HG02610 (cell line): Measurements from ENCODE around the gene LAD1.

Source experiments
- ATAC-seq: cut with Tn5 transposase; IDR thresholded peaks from one replicate; pipeline ENCODE4 v1.9.1; 2021; ENCODE audit warnings: mild to moderate bottlenecking, moderate library complexity; ENCODE audit not compliant: unreplicated experiment

LAD1 gene

DNA sequence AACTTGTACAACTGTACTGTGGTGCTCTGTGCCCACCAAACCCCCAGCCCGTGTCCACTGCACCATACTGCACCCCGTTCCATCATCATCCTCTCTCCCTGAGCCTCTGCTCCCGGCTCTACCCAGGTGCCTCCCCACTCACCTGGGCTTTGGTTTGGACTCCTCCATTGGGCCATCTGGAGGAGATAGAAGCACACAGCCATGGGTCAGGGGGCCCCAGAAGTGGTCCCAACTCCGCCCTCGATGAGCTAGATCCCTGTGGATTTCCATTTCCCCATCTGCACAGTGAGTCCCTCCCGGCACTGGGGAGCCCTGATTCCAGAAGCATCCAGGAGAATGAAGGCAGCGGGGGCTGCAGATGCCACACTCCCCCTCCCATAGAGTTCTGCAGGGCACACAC is 32.4 kb downstream of the LAD1 start:
- ATAC-seq = no peak

DNA sequence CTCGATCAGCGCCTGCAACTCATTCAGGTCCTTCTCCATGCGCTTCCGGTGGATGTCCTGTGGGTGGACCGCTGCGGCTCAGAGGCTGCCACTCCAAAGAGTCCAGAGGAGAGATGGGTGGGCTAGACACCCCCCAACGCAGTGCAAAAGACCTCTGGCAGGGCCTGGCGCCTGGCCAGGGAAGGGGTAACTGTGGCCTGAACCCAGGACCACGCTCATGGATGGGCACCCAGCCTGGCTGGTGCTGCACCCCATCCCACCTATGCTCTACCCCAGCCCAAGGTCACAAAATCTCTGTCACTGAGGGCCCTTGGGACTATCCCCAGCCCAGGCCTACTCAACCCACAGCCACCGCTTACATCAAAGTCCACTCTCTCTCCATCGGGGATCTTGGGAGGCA is 33.9 kb downstream of the LAD1 start:
- no peak for ATAC-seq

GRCh38 chr1:201364808-201365105 is 34.4 kb downstream of the LAD1 start:
- no peak for ATAC-seq

- ATAC-seq = no peak
Measured at GRCh38 chr1:201363467-201363866, 35.7 kb downstream of the LAD1 start.

- ATAC-seq = no peak
Measured at GRCh38 chr1:201362906-201363305, 36.2 kb downstream of the LAD1 start.

- no peak for ATAC-seq
Measured at GRCh38 chr1:201361652-201362504, 37.2 kb downstream of the LAD1 start.

DNA sequence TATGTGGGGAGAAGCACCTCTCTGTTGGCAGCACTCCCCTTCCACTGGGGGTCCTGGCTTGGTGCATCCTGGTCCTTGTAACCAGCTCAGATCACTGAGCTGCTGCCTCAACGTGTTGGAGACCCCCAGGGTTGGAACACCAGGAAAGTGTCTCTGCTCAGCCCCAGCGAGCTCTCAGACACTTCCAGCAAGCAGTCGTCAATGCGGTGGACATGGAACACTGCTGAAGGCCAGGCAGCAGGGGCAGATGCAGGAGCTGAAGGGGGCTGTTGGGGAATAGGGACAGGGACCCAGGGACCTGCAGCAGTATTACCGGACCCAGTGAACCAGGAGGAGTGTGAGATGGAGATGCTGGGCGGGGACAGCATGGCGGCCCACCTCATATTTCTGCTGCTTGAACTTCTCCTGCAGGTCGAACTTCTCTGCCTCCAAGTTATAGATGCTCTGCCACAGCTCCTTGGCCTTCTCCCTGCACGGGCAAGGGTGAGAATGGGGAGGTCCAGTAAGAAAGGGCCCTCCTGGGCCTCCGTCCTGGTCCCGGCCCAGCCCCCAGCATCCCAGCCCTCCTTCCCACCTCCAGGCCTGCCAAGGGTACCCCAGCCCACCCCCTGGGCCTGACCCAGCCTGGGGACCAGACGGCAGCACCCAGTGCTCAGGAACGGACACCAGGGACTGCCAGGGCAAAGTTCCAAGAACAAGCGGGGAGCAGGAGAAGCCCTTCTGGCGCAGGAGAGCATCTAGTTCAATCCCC is 38.0 kb downstream of the LAD1 start:
- ATAC-seq = no peak

DNA sequence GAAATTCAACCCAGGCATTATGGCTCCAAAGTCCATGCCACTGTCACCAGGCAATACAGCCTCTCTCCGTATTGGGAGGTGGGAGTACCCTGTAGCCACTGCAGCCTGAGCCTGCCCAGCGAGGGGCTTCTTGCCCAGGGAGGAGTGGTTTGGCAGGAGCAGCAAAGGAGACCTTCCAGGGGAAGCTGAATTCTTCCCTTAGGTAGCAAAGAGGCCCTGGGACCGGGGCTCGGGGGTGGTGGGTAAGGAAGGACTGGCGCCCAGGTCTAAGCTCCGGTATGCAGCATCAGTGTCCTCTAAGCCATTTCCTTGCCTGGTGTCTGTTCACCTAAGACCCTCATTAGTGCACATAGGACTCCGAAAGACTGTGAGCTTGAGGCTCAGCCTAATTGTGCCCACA is 38.6 kb downstream of the LAD1 start:
- ATAC-seq = no peak

- ATAC-seq = no peak
Measured at GRCh38 chr1:201359873-201360210, 39.3 kb downstream of the LAD1 start.

DNA sequence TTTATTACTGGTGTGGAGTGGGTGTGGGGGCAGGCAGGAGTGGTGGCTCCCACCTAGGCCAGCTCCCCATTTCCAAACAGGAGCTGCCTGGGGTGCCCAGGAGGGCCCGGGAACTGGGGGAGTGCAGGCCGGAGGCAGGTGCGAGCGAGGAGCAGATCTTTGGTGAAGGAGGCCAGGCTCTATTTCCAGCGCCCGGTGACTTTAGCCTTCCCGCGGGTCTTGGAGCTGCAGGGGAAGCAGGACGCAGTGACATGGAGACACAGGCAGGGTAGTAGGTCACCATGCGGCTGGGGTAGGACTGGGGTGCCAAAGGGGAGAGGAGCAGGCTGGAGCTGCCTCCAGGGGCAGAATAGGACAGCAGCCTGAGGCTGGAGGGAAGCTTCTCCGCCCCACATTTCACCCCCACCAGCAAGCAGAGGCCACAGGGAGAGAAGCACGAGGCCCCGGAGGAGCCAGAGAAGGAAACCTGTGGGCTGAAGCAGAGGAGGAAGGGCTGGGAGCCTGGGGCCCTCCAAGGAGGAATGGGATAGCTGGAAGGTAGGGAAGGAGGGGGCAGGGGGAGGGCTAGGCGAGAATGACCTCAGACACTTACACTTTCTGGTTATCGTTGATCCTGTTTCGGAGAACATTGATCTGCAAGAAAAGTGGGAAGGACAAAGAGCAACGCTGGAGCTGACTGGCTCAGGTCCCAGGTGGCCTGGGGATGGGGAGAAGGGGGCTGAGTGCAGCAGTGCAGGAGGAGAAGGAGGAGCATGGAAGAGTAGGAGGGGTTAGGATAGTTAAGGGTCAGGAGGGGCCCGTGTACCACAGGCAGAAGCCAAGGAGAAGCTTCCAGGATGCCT is 39.9 kb downstream of the LAD1 start:
- ATAC-seq = no peak

GRCh38 chr1:201358596-201358995 is 40.5 kb downstream of the LAD1 start:
- no peak for ATAC-seq

- no peak for ATAC-seq
Measured at GRCh38 chr1:201357636-201358348, 41.3 kb downstream of the LAD1 start.

GRCh38 chr1:201357211-201357610 is 41.9 kb downstream of the LAD1 start:
- no peak for ATAC-seq

DNA sequence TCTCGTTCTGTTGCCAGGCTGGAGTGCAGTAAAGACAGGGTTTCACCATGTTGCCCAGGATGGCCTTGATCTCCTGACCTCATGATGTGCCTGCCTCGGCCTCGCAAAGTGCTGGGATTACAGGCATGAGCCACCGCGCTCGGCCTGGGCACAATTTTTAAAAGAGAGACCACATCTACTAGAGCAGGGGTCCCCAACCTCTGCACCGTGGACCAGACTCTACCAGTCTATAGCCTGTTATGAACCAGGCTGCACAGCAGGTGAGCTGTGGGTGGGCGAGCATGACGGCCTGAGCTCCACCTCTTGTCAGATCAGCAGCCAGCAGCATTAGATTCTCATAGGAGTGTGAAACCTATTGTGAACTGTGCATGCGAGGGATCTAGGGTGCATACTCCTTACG is 42.4 kb downstream of the LAD1 start:
- no peak for ATAC-seq

DNA sequence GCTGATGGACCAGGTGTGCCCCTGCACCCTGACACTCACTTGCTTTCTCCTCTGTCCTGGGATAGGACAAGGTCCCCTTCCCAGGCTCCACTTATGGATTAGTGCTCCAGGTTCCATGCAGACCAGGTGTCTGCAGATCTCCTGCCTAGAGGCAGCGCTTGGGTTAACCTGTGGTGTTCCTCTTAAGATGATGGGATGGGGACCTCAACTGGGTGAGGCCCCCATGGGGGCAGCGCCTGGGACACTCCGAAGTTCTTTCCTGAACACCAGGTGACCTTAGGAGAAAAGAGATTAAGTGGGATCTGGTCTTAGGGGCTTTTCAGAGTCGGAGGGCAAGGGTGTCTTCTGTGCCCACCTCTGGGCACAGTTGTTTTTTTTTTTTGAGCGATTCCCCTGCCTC is 42.9 kb downstream of the LAD1 start:
- ATAC-seq = no peak

DNA sequence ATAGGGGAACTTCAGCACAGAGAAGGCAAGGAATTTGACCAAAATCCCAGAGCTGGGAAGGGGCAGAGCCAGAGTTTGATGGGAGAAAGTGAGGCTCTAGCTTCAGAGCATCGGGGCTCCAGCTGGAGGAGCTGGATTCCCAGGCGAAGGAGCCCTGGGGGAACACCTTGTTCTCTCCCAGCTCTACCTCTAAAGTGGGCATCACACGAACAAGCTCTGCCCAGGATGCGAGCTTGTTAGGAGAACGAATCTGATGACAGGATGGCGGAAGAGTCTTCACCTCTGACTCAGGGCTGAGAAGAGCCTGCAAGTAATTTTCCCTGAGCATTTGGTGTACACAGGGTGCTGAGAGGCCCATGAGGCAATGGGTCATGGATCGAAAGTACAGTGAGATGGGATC is 43.7 kb downstream of the LAD1 start:
- no peak for ATAC-seq

- no peak for ATAC-seq
Measured at GRCh38 chr1:201354901-201355295, 44.2 kb downstream of the LAD1 start.

DNA sequence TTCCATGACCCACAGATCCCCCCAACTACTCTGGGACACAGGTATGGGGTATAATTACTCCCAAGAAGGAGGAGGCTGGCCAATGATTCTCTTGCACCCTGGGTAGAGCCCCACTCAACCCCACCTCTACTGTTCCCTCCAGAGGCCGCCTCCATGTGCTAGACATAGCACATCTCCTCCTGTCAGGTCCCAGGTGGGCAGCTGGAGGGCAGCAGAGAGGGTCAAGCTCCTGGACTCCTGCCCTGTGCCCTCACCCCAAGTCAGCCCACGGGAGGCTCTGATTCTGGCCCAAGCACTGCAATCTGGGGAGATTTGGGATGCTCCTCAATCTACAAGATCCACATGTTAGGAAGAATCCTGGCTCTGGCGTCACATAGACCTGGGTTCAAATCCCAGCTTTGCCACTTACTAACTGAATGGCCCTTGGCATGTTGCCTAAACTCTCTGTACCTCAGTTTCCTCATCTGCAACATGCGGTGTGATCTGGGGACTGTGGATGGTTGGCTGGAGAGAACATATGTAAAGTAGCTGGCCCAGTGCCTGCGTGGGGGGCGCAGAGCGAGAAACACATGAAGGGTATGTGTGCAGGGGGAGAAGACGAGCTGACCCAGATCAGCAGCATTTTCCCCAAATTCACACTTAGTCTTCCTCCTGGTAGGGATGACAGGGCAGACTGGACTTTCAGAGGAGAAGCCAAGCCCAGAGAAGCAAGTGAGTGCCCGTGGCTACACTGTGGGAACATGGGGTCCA is 44.8 kb downstream of the LAD1 start:
- no peak for ATAC-seq

DNA sequence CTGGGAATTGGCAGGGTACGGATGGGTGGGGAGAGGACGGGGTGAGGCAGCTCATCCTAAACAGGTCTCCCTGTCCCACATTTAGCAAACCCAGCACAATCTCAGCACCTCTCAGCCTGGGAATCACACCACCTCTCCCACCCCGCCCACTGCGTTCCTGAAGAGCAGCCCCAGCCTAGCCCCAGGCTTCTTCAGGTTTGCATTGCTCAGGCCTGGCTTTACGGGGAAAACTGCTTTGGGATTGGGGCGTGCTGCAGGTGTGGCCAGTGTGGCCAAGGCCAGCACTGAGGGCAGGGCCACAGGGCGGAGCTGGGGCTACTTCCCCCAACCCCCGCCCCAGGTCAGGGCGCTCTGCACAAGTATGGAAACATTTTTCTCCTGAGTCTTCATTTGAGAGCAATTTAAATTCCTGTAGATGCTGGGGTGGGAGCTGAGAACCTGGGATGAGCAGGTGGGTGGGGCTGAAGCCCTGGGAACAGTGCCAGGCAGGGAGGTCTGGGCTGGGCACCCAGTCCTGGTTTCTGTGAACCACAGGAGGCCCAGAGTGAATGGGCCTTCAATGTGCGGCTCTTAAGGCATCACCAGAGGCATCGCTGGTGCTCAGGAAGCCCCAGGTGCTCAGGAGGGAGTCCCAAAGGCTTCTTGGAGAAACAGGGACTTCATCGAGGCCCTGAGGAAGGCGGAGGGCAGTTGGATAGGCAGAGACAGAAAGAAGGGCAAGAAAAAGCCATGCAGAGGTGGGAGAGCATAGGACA is 45.8 kb downstream of the LAD1 start:
- ATAC-seq = no peak

DNA sequence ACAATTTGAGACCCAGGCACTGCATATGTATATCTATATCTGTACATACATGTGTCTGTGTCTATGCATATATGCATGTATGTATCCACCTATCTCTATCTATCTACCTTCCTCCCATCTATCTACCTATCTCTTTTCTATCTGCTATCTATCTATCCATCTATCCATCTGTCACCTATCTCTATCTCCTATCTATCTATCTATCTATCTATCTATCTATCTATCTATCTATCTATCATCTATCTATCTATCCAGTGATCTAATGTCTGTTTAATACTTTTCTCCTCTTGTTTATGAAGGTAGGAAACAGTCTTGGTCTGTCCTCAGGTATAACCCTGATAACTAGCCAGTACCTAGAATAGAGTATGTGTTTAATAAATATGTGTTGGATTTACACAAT is 47.5 kb downstream of the LAD1 start:
- no peak for ATAC-seq
